ENCODE results near the gene SIGMAR1. TPM values are rescaled to one million over a fixed set of nuclear protein-coding genes. Genes with fewer than 3 reads are reported as not detected.

The SIGMAR1 gene
- total RNA-seq, 1 donor from 2014 or later, result 44.4 TPM

DNA sequence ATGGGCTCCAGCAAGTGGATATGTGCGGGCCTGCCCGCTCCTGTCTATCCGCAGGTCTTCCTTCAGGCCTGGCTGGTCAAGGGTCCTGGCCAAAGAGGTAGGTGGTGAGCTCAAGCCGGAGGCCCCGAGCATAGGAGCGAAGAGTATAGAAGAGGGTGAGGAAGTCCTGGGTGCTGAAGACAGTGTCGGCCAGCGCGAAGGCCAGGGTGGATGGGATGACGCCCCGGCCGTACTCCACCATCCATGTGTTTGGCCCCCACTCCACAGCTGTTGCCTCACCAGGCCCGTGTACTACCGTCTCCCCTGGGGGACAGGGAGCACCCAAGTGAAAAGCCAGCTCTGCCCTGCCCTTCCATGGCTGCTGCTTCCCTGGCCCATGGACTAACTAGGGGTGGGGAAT lies 2.0 kb downstream of the SIGMAR1 start:
- H3K4me1 Mint-ChIP-seq (ENCODE audit: low read depth, unreplicated experiment), result peaks cover 21% of the 10 kb centered on the region
- no peak overlapping the region for H3K27ac Mint-ChIP-seq (ENCODE audit: unreplicated experiment)
- no peak overlapping the region for H3K4me3 Mint-ChIP-seq (ENCODE audit: unreplicated experiment)

DNA sequence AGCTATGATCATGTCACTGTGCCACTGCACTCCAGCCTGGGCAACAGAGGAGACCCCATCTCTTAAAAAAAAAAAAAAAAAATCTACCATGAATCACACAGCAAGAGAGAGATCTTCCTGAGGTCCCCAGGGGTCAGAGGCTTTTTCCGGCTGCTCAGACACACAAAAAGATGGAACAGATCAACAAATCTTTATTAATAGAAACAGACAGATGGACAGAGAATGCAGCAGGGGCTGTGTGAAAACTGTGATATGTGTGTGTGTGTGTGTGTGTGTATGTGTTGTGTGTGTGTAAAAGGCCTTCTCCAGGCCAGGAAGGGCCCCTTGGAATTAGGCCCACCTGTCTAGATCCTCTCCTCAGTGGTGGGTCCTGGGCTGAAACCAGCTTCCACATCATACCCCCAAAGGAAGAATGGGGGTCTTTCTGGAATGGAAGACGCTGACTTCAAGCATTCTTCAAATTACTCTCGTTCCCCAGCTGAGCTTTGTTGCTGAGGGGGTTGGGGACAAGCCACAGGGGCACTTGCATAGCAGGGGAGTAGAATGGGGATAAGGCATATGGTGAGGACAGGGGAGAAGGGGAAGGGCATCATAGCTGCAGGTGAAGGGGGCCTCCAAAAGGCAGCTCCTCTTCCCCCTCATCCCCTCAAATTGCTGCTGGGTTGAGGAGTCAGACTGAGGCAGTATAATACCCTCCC lies 2.9 kb downstream of the SIGMAR1 start:
- TF ChIP-seq, protein P1, sequence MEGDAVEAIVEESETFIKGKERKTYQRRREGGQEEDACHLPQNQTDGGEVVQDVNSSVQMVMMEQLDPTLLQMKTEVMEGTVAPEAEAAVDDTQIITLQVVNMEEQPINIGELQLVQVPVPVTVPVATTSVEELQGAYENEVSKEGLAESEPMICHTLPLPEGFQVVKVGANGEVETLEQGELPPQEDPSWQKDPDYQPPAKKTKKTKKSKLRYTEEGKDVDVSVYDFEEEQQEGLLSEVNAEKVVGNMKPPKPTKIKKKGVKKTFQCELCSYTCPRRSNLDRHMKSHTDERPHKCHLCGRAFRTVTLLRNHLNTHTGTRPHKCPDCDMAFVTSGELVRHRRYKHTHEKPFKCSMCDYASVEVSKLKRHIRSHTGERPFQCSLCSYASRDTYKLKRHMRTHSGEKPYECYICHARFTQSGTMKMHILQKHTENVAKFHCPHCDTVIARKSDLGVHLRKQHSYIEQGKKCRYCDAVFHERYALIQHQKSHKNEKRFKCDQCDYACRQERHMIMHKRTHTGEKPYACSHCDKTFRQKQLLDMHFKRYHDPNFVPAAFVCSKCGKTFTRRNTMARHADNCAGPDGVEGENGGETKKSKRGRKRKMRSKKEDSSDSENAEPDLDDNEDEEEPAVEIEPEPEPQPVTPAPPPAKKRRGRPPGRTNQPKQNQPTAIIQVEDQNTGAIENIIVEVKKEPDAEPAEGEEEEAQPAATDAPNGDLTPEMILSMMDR (IDR thresholded peaks at IDR 0.05; ENCODE audit: partially characterized antibody, unreplicated experiment), result no peak
- H3K9me3 Mint-ChIP-seq (ENCODE audit: unreplicated experiment), result peaks cover 8% of the 10 kb centered on the region
- H3K27me3 Mint-ChIP-seq (ENCODE audit: unreplicated experiment), result peaks cover 21% of the 10 kb centered on the region
- peaks cover 21% of the 10 kb centered on the region for H3K4me1 Mint-ChIP-seq (ENCODE audit: low read depth, unreplicated experiment)
- no peak for DNase-seq
- no peak overlapping the region for H3K27ac Mint-ChIP-seq (ENCODE audit: unreplicated experiment)
- H3K36me3 Mint-ChIP-seq (ENCODE audit: unreplicated experiment), result no peaks in the 10 kb centered on the region
- H3K4me3 Mint-ChIP-seq (ENCODE audit: unreplicated experiment), result no peak overlapping the region

More for the DNA sequence above, 2.0 kb downstream of the SIGMAR1 start:
- peaks cover 6% of the 10 kb centered on the region for H3K9me3 Mint-ChIP-seq (ENCODE audit: unreplicated experiment)
- DNase-seq, result no peak
- no peaks in the 10 kb centered on the region for H3K36me3 Mint-ChIP-seq (ENCODE audit: unreplicated experiment)
- TF ChIP-seq, protein P1 (IDR thresholded peaks at IDR 0.05; ENCODE audit: partially characterized antibody, unreplicated experiment), result no peak
- H3K27me3 Mint-ChIP-seq (ENCODE audit: unreplicated experiment), result peaks cover 14% of the 10 kb centered on the region

DNA sequence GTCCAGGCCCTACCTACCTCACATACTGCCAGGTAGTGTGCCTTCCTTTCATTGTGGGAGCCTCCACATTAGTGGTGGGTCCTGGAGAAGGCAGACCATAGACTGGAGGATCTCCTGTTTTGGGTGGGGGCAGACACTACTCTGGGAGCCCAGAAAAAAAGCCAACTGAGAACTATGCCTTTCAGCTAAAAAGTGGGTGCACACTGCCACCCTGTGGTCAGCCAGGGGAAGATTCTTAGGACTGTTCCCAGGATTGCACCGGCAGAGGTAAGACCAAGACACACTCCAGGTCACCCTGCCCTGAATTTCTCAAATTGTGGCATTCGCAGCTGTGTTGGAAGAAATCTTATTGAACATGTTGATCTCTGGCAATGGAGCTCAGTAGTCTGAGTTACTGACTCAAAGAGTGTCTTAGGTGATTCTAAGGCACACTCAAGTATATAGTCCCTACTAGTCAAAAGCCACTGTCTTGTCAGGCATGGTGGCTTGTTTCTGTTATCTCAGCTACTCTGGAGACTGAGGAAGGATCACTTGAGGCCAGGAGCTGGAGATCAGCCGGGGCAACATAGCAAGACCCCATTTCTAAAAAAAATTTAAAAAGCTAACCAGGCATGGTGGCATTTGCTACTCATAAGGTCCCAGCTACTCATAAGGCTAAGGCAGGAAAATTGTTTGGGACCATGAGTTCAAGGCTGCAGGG lies 3.6 kb downstream of the SIGMAR1 start:
- H3K27ac Mint-ChIP-seq (ENCODE audit: unreplicated experiment), result no peak overlapping the region
- H3K36me3 Mint-ChIP-seq (ENCODE audit: unreplicated experiment), result no peaks in the 10 kb centered on the region
- peaks cover 27% of the 10 kb centered on the region for H3K27me3 Mint-ChIP-seq (ENCODE audit: unreplicated experiment)
- peaks cover 21% of the 10 kb centered on the region for H3K4me1 Mint-ChIP-seq (ENCODE audit: low read depth, unreplicated experiment)
- H3K9me3 Mint-ChIP-seq (ENCODE audit: unreplicated experiment), result peaks cover 12% of the 10 kb centered on the region
- H3K4me3 Mint-ChIP-seq (ENCODE audit: unreplicated experiment), result no peak overlapping the region
- DNase-seq, result peak; percentile 82
- TF ChIP-seq, protein P1 (IDR thresholded peaks at IDR 0.05; ENCODE audit: partially characterized antibody, unreplicated experiment), result peak; percentile 83

DNA sequence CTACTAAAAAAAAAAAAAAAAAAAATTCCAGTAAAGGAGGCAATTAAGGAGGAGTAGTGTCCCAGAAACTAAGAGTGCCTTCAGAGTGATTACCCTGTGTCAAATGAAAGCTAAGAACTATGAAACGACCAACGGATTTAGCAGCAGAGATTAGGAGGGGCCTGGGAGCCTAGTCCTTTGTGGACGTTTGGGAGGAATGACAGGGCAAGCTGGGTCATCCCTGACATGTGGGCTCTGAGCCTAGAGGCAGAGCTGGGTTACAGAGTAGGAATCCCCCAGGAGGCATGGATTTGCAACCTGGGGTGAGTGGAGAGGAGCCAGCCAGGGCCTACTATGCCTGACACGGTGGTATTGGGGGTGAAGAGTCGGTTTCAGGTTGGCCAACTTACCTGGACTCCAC lies 4.4 kb downstream of the SIGMAR1 start:
- Mint-ChIP-seq H3K27me3 (ENCODE audit: unreplicated experiment) (peaks cover 30% of the 10 kb centered on the region), H3K4me1 (ENCODE audit: low read depth, unreplicated experiment) (peaks cover 24% of the 10 kb centered on the region), H3K9me3 (ENCODE audit: unreplicated experiment) (peaks cover 14% of the 10 kb centered on the region), H3K4me3 (ENCODE audit: unreplicated experiment) (no peak overlapping the region), H3K27ac (ENCODE audit: unreplicated experiment) (no peak overlapping the region), H3K36me3 (ENCODE audit: unreplicated experiment) (peaks cover 5% of the 10 kb centered on the region)
- no peak for DNase-seq
- TF ChIP-seq, protein P1 (IDR thresholded peaks at IDR 0.05; ENCODE audit: partially characterized antibody, unreplicated experiment), result no peak

Measured in glutamatergic neuron (in vitro differentiated cells).